ENCODE data around the gene ZNF846.
"Not testable (repeated sequence)": the region's sequence is repeated elsewhere in the genome, so short reads cannot be mapped to it uniquely, and the experiment has no call there.

Gene ZNF846

DNA sequence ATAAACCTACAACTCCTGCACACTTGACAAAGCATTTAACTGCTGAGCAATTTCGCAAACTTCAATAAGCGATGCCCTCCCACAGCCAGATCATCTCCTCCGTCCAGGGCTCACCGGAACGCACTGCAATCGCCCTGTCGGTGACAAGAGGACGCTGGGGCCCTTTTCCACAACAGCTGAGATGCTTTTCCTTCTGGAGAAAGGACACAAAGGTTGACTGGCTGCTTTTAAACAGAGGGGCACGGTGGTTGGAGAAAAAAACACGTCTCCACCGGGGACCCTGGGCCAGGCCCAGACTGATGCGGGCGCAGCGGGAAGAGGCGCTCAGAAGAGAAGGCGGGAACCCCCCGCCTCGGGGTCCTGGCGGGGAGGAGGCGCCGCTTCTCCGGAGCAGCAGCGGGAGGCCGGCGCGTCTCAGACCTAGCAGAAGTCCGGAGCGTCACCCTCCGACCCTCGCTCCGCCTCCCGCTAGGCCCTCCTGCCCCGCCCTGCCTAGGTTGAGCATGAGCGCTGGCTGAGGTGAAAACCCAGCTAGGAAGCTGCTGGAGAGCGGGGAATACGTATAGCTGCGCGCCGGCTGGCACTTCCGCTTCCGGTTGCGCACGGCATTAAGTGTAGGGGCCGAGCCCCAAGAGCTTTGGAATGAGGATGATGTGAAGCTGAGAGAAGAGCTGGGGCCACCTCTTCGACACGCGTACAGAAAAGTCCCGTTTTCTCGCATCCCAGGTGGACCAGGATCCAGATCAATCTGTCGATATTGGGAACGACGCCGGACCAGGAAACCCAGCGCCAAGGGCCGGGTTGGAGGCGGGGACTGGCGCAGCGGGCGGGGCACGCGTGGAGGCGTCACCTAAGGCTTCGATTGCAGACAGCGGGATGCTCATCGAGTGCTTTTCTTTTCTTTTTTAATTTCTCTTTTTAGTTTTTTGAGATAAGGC lies at the start of gene ZNF846:
TSS of gene ZNF846 (minus strand) at position 564 of the 938 bp plus-strand sequence. CDS start 3,788 bp downstream, outside the sequence.
- DNase-seq (ENCODE audit: low spot score), result peak; percentile 97

- no peak for DNase-seq (ENCODE audit: low spot score)
These were observed 49.7 kb upstream of the ZNF846 start for GRCh38 chr19:9818175-9818733.

DNA sequence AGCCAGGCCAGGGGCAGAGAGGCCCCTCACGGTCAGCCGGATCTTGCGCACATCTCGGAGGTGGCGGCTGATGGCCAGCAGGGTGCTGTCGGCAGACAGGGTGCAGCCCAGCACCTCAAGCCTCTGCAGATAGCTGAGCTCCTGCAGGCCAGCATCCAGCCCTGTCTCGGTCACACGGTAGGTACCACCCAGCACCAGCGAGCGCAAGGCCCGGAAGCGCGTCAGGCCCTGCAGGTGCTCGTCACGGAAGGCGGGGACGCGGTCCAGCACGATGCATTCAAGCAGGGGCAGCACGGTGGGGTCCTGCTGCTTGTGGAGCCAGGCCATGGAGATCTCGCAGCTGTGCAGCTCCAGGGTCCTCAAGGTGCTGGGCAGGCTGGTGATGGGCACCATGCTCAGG lies 42.6 kb upstream of the ZNF846 start:
- DNase-seq (ENCODE audit: low spot score), result no peak

DNA sequence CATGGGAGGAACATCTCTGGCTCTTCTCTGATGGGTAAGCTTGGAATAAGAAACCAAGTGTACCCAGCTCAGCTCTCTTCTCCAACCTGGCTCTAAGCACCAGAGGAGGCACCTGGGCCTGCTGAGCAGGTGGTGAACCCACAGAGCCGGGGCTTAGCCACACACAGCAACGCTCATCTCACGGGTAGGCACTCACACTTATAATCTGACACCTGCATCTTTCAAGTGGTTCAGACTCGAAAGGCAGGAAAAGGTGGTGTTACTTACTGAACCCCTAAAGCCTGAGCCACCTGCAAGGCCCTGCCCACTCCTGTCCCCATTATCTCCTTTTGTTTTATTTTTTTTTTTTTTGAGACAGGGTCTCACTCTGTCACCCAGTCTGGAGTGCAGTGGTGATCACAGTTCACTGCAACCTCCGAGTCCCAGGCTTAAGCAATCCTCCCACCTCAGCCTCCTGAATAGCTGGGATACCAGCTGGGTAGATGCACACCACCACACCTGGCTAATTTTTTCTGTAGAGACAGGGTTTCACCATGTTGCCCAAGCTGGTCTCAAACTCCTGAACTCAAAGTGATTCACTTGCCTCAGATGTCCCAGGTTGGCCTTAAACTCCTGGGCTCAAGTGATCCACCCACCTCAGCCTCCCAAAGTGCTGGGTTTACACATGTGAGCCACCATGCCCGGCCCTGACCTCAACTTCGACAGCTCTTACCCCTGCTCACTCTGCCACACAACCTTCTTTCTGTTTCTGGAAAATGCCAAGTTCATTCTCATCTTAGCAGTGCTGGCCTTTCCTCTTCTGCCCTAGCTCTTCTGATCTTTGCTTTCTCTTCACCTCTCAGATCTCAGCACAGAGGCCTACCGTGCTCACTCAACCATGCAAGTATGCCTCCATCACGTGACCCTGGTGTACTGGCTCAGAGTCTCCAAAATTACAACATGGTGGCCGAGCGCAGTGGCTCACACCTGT lies 40.6 kb upstream of the ZNF846 start:
- DNase-seq (ENCODE audit: low spot score), result no peak

- DNase-seq (ENCODE audit: low spot score), result no peak
These were observed 38.3 kb upstream of the ZNF846 start for GRCh38 chr19:9806803-9807202.

- DNase-seq (ENCODE audit: low spot score), result no peak
These were observed 33.4 kb upstream of the ZNF846 start for GRCh38 chr19:9801976-9802375.

DNA sequence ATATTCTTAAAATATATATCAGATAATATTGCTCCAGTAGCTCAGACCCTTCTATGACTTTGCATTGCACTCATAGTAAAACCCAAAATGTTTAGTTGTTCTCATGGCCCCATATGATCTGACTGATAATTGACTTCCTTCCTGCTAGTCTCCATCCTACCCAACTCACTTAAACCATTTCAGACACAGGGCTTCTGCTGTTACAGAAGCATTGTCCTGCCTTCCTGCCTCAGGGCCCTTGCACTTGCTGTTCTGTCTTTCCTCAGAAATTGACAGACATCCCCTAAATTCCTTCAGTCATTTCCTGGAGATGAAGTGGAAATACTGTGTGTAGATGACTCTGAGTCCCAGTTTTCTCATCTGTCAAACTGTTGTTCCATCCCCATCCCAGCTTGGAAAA lies 30.6 kb upstream of the ZNF846 start:
- DNase-seq (ENCODE audit: low spot score), result no peak

- DNase-seq (ENCODE audit: low spot score), result no peak
These were observed 29.3 kb upstream of the ZNF846 start for GRCh38 chr19:9797871-9798270.

DNA sequence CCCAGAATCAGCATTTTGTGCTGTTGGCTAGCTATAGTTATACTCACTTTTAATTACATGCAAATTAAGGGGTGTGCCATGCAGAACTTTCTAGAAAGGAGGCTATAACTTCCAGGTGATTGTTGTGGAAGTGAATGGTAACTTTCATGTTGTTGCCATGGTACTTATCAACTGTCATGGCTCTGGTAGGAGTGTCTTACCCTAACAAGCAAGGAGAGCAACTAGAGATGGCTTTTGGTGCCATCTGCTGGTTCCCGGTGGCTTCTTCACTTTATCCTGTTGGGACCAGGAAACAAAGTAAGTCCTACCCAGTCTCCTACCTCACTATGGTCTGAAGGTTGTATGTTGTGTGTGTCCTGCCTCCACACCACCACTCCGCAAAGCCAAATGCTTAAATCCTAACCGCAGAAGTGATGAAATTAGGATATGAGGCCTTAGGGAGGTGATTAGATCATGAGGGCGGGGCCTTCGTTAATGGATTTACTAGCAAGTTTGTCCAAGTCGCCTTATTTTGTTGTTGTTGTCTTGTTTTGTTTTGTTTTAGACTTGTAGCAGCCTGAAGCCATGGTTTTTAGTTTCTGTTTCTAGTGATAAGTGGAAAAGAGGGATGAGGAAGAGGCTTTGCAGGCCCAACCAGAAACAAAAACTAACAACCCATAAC lies 27.7 kb upstream of the ZNF846 start:
- no peak for DNase-seq (ENCODE audit: low spot score)

- no peak for DNase-seq (ENCODE audit: low spot score)
These were observed 24.6 kb upstream of the ZNF846 start for GRCh38 chr19:9793071-9793591.

DNA sequence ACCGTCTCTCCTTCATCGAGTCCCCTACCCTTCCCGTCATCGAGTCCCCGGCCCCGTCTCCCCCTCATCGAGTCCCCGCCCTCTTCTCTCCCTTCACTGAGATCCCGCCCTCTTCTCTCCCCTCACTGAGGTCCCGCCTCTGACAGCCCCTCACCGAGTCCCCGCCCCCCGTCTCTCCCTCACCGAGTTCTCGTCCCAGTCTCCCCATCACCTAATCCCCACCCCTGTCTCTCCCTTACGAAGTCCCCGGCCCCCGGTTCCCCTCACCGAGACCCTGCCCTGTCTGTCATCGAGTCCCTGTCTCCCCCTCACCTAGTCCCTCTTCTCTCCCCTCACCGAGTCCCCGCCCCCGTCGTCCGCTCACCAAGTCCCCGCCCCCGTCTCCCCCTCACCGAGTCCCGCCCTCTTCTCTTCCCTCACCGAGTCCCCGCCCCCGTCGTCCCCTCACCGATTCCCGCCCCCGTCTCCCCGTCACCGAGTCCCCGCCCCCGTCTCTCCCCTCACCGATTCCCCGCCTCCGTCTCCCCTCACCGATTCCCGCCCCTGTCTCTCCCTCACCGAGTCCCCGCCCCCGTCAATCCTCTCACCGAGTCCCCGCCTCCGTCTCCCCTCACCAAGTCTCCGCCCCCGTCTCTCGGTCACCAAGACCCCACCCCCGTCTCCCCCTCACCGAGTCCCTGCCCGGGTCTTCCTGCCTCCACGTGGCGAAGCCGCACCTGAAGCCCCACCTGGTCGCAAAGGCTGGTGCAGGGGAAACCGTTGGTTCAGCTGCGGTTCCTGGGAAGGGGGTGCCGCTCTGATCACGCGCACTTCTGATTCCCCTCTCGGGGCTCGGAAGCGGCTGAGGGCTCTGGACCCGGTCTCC lies 23.9 kb upstream of the ZNF846 start:
- DNase-seq (ENCODE audit: low spot score), result peak; percentile 98

GRCh38 chr19:9791552-9792205 lies 23.1 kb upstream of the ZNF846 start:
- DNase-seq (ENCODE audit: low spot score), result no peak

- not testable (repeated sequence) for DNase-seq (ENCODE audit: low spot score)
These were observed 22.5 kb upstream of the ZNF846 start for GRCh38 chr19:9791073-9791367.

DNA sequence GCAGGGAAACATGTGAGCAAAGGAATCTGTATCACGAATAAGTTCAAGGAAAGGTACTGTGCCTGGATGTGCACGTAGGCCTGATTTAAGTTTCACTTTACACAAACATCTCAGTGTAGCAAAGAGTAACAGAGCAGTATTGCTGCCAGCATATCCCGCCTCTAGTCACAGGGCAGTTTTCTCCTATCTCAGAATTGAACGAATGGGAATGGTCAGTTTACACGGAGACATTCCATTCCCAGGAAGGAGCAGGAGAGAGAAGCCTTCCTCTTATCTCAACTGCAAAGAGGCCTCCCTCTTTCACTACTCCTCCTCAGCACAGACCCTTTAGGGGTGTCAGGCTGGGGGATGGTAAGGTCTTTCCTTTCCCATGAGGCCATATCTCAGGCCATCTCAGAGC lies 21.0 kb upstream of the ZNF846 start:
- not testable (repeated sequence) for DNase-seq (ENCODE audit: low spot score)

DNA sequence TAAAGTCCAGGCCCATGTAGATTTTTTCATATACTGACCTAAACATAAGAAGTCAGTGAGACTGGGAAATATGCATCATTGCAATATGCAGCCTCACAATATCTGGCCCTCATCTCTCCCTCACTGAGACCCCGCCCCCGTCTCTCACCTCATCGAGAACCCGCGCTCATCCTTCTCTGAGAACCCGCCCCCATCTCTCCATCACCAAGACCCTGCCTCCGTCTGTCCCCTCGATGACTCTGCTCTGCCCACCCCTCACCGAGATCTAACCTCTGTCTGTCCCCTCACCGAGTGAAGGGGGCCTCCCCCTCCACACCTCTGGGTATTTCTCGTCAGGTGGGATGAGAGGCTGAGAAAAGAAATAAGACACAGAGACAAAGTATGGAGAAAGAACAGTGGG lies 20.5 kb upstream of the ZNF846 start:
- DNase-seq (ENCODE audit: low spot score), result no peak

DNA sequence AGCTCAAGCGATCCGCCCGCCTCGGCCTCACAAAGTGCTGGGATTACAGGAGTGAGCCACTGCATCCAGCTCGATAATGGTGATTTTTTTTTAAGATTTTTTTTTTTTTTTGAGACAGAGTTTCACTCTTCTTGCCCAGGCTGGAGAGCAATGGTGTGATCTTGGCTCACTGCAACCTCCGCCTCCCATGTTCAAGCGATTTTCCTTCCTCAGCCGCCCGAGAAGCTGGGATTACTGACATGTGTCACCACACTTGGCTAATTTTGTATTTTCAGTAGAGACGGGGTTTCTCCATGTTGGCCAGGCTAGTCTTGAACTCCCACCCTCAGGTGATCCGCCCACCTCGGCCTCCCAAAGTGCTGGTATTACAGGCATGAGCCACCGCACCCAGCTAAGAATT lies 20.1 kb upstream of the ZNF846 start:
- not testable (repeated sequence) for DNase-seq (ENCODE audit: low spot score)

DNA sequence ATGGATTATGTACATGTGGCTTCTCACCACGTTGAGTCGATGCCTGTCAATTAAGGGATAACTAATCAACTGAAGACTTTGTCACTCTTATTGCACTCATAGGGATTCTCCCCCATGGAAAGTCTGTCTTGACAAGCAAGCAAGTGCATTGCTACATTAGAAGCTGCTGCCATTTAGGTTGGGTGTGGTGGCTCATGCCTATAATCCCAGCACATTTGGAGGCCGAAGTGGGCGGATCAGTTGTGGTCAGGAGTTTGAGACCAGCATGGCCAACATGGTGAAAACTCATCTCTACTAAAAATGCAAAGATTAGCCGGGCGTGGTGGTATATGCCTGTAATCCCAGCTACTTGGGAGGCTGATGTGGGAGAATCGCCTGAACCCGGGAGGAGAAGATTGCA lies 18.3 kb upstream of the ZNF846 start:
- no peak for DNase-seq (ENCODE audit: low spot score)

- no peak for DNase-seq (ENCODE audit: low spot score)
These were observed 17.8 kb upstream of the ZNF846 start for GRCh38 chr19:9786342-9786741.

DNA sequence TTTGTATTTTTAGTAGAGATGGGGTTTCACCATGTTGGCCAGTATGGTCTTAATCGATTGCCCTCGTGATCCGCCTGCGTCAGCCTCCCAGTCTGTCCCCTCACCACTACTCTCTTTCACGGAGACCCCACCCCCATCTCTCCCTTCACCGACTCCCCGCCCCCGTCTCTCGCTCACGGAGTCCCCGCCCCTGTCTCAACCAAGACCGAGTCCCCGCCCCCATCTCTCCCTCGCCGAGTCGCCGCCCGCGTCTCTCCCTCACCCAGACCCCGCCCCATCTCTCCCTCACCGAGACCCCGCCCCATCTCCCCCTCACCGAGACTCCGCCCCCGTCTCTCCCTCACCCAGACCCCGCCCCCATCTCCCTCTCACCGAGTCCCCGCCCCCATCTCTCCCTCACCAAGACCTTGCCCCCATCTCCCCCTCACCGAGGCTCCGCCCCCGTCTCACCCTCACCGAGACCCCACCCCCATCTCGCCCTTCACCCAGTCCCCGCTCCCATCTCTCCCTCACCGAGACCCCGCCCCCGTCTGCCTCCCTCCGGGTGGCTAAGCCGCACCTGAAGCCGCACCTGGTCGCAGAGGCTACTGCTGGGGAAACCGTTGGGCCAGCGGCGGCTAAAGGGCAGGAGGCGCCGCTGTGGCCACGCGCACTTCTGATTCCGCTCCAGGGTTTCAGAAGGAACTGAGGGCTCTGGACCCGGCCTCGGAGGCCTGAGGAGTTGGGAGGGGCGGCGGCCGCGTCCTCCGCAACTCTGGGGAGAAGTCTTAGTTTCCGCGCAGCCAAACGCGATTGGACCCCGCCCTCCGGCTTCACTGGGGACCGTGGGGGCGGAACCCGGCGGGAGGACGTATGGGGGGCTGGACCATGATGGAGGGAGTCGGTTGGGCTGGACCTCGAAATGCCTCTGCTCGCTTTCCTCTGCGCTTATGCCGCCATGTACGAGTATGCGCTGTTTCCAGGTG lies 17.1 kb upstream of the ZNF846 start:
- peak; percentile 98 for DNase-seq (ENCODE audit: low spot score)
